ENCODE measurements around the gene SERPINB10.

SERPINB10 gene

DNA sequence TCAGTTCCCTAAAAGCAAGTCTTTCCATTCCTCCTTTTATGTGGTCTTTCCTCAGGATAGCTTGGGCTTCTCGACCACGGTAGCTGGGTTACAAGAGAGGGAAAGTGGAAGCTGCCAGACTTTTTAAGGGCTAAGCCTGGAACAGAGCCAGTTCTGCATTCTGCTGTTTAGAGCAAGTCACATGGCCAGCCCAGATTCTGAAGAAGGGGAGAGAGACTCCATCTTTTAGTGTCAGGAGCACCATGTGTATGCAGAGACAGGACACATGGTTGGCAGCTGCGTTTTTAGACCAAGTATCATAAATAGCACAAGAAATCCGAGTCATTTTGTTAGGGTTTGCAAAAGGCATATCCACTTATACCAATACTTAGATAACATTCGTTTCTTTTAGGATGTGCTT lies 46.1 kb downstream of the SERPINB10 start:
- no peaks in the 10 kb centered on the region for H3K27me3 ChIP-seq (replicated peaks)
- H3K36me3 ChIP-seq (replicated peaks) = no peaks in the 10 kb centered on the region
- no peak for TF ChIP-seq CTCF (IDR thresholded peaks at IDR 0.05; ENCODE audit: low read depth, low read length, missing control alignments)
- in situ Hi-C loops (cut with HindIII; ENCODE audit: low pct_ligation_motif_present, low sequenced_read_pairs) = no loop called here
- no peak for DNase-seq
- H3K4me3 ChIP-seq (ENCODE audit: low read depth, low read length) = no peak overlapping the region
- no peak overlapping the region for H3K27ac ChIP-seq

- H3K36me3 ChIP-seq (replicated peaks) = no peaks in the 10 kb centered on the region
- TF ChIP-seq CTCF (IDR thresholded peaks at IDR 0.05; ENCODE audit: low read depth, low read length, missing control alignments) = no peak
- in situ Hi-C loops (cut with HindIII; ENCODE audit: low pct_ligation_motif_present, low sequenced_read_pairs) = no loop called here
- H3K27me3 ChIP-seq (replicated peaks) = no peaks in the 10 kb centered on the region
- no peak overlapping the region for H3K27ac ChIP-seq
- no peak for DNase-seq
- H3K4me3 ChIP-seq (ENCODE audit: low read depth, low read length) = no peak overlapping the region
Measured at GRCh38 chr18:63956755-63957154, 49.0 kb downstream of the SERPINB10 start.

GRCh38 chr18:63960891-63961290 lies 53.1 kb downstream of the SERPINB10 start:
- no peak for TF ChIP-seq CTCF (IDR thresholded peaks at IDR 0.05; ENCODE audit: low read depth, low read length, missing control alignments)
- Histone ChIP-seq H3K27me3 (replicated peaks) (no peaks in the 10 kb centered on the region), H3K4me3 (ENCODE audit: low read depth, low read length) (no peak overlapping the region), H3K36me3 (replicated peaks) (no peaks in the 10 kb centered on the region), H3K27ac (no peak overlapping the region)
- no peak for DNase-seq
- in situ Hi-C loops (cut with HindIII; ENCODE audit: low pct_ligation_motif_present, low sequenced_read_pairs) = no loop called here

GRCh38 chr18:63961435-63961980 lies 53.8 kb downstream of the SERPINB10 start:
- no peaks in the 10 kb centered on the region for H3K36me3 ChIP-seq (replicated peaks)
- in situ Hi-C loops (cut with HindIII; ENCODE audit: low pct_ligation_motif_present, low sequenced_read_pairs) = no loop called here
- no peak overlapping the region for H3K4me3 ChIP-seq (ENCODE audit: low read depth, low read length)
- no peak overlapping the region for H3K27ac ChIP-seq
- no peaks in the 10 kb centered on the region for H3K27me3 ChIP-seq (replicated peaks)
- no peak for TF ChIP-seq CTCF (IDR thresholded peaks at IDR 0.05; ENCODE audit: low read depth, low read length, missing control alignments)
- no peak for DNase-seq

DNA sequence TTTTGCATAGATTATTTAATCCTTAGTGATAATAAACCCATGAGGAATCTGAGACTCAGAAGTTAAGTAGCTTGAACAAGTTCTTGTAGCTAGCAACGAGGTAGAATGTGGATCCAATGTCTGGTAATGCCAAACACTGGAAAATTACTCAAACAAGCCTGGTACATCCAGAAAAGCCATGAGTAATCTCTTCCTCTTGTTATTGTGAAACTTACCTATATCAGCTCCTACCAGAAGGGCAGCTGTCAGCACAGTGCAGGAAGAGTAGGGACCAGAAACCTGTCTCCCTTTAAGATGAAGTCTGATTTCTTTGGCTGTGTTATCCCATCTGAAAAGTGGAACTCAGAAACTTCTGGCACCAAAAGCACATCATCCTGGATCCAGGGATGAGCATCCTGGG lies 54.4 kb downstream of the SERPINB10 start:
- H3K27me3 ChIP-seq (replicated peaks) = no peaks in the 10 kb centered on the region
- H3K36me3 ChIP-seq (replicated peaks) = no peaks in the 10 kb centered on the region
- in situ Hi-C loops (cut with HindIII; ENCODE audit: low pct_ligation_motif_present, low sequenced_read_pairs) = no loop called here
- H3K4me3 ChIP-seq (ENCODE audit: low read depth, low read length) = no peak overlapping the region
- no peak overlapping the region for H3K27ac ChIP-seq
- no peak for DNase-seq
- no peak for TF ChIP-seq CTCF (IDR thresholded peaks at IDR 0.05; ENCODE audit: low read depth, low read length, missing control alignments)

- Histone ChIP-seq H3K4me3 (ENCODE audit: low read depth, low read length) (no peak overlapping the region), H3K27ac (no peak overlapping the region), H3K27me3 (replicated peaks) (no peaks in the 10 kb centered on the region), H3K36me3 (replicated peaks) (no peaks in the 10 kb centered on the region)
- peak; percentile 93 for TF ChIP-seq CTCF (IDR thresholded peaks at IDR 0.05; ENCODE audit: low read depth, low read length, missing control alignments)
- in situ Hi-C loops (cut with HindIII; ENCODE audit: low pct_ligation_motif_present, low sequenced_read_pairs) = no loop called here
- DNase-seq = peak; percentile 54
Measured at GRCh38 chr18:63963615-63964256, 56.0 kb downstream of the SERPINB10 start.
